Duodenal mucosa (tissue), 2 donors: ENCODE measurements around the gene ZDHHC9.
A peak's percentile ranks its signal among the peaks of the same experiment; 100 is the strongest.

ENCODE experiments used
- H3K27ac ChIP-seq: one replicate; pipeline ENCODE4 v1.7.0; 2013; ENCODE audit warnings: low read depth, low read length
- H3K27me3 ChIP-seq, 2 donors: one replicate each; pipeline ENCODE4 v1.7.0; 2013; ENCODE audit warnings: low read length in 2 of 2, control low read depth in 1 of 2; ENCODE audit not compliant: insufficient read depth in 2 of 2, control insufficient read depth in 1 of 2
- H3K36me3 ChIP-seq, 2 donors: one replicate each; pipeline ENCODE4 v1.7.0; 2013; ENCODE audit warnings: low read length in 2 of 2, control low read depth in 1 of 2; ENCODE audit not compliant: insufficient read depth in 2 of 2, control insufficient read depth in 1 of 2
- H3K4me1 ChIP-seq, 2 donors: one replicate each; pipeline ENCODE4 v1.7.0; 2013; ENCODE audit warnings: low read length in 2 of 2, control low read depth in 1 of 2; ENCODE audit not compliant: insufficient read depth in 2 of 2, control insufficient read depth in 1 of 2
- H3K4me3 ChIP-seq, 2 donors: one replicate each; pipeline ENCODE4 v1.7.0; 2013; ENCODE audit warnings: low read length in 2 of 2, low read depth in 1 of 2
- H3K9ac ChIP-seq, 2 donors: one replicate each; pipeline ENCODE4 v1.7.0; 2013; ENCODE audit warnings: low read length in 2 of 2, low read depth in 1 of 2
- H3K9me3 ChIP-seq, 2 donors: one replicate each; pipeline ENCODE4 v1.7.0; 2013; ENCODE audit warnings: low read length in 2 of 2, control low read depth in 1 of 2; ENCODE audit not compliant: control insufficient read depth in 1 of 2

Gene ZDHHC9

GRCh38 chrX:129768586-129769466 lies 74.9 kb downstream of the ZDHHC9 start:
- Histone ChIP-seq H3K27ac (no peak overlapping the region), H3K9ac (no peak overlapping the region), H3K9me3 (no peaks in the 10 kb centered on the region), H3K4me1 (peaks cover 13 to 30% of the 10 kb centered on the region in 2 donors), H3K4me3 (peak overlapping the region in 1 of 2 donors; percentile 0), H3K36me3 (no peaks in the 10 kb centered on the region), H3K27me3 (no peaks in the 10 kb centered on the region)

- Histone ChIP-seq H3K27ac (no peak overlapping the region), H3K9ac (no peak overlapping the region), H3K36me3 (no peaks in the 10 kb centered on the region), H3K9me3 (no peaks in the 10 kb centered on the region), H3K27me3 (no peaks in the 10 kb centered on the region), H3K4me1 (peaks cover 10 to 23% of the 10 kb centered on the region in 2 donors), H3K4me3 (no peak overlapping the region)
These were observed 75.5 kb downstream of the ZDHHC9 start for GRCh38 chrX:129768186-129768585.

GRCh38 chrX:129763666-129764065 lies 80.0 kb downstream of the ZDHHC9 start:
- Histone ChIP-seq H3K9me3 (no peaks in the 10 kb centered on the region), H3K27me3 (no peaks in the 10 kb centered on the region), H3K4me1 (peaks cover 5 to 12% of the 10 kb centered on the region in 2 donors), H3K9ac (no peak overlapping the region), H3K36me3 (no peaks in the 10 kb centered on the region), H3K27ac (no peak overlapping the region), H3K4me3 (no peak overlapping the region)

GRCh38 chrX:129762448-129762847 lies 81.2 kb downstream of the ZDHHC9 start:
- Histone ChIP-seq H3K4me3 (no peak overlapping the region), H3K9me3 (no peaks in the 10 kb centered on the region), H3K36me3 (no peaks in the 10 kb centered on the region), H3K27me3 (no peaks in the 10 kb centered on the region), H3K27ac (no peak overlapping the region), H3K9ac (no peak overlapping the region), H3K4me1 (peaks cover 8 to 17% of the 10 kb centered on the region in 2 donors)

GRCh38 chrX:129761596-129761995 lies 82.1 kb downstream of the ZDHHC9 start:
- Histone ChIP-seq H3K4me3 (no peak overlapping the region), H3K27ac (no peak overlapping the region), H3K9ac (no peak overlapping the region), H3K4me1 (peaks cover 8 to 17% of the 10 kb centered on the region in 2 donors), H3K36me3 (no peaks in the 10 kb centered on the region), H3K27me3 (no peaks in the 10 kb centered on the region), H3K9me3 (no peaks in the 10 kb centered on the region)

GRCh38 chrX:129760981-129761380 lies 82.7 kb downstream of the ZDHHC9 start:
- Histone ChIP-seq H3K27ac (no peak overlapping the region), H3K9ac (no peak overlapping the region), H3K4me1 (peaks cover 8 to 17% of the 10 kb centered on the region in 2 donors), H3K9me3 (no peaks in the 10 kb centered on the region), H3K36me3 (no peaks in the 10 kb centered on the region), H3K27me3 (no peaks in the 10 kb centered on the region), H3K4me3 (no peak overlapping the region)

GRCh38 chrX:129760155-129760554 lies 83.5 kb downstream of the ZDHHC9 start:
- Histone ChIP-seq H3K27ac (no peak overlapping the region), H3K27me3 (no peaks in the 10 kb centered on the region), H3K4me3 (no peak overlapping the region), H3K9me3 (no peaks in the 10 kb centered on the region), H3K4me1 (peaks cover 8 to 17% of the 10 kb centered on the region in 2 donors), H3K36me3 (no peaks in the 10 kb centered on the region), H3K9ac (no peak overlapping the region)

- no peak overlapping the region for H3K4me3 ChIP-seq
- no peaks in the 10 kb centered on the region for H3K9me3 ChIP-seq
- H3K27ac ChIP-seq = no peak overlapping the region
- peaks cover 8 to 17% of the 10 kb centered on the region in 2 donors for H3K4me1 ChIP-seq
- H3K9ac ChIP-seq = no peak overlapping the region
- H3K27me3 ChIP-seq = no peaks in the 10 kb centered on the region
- H3K36me3 ChIP-seq = no peaks in the 10 kb centered on the region
These were observed 84.1 kb downstream of the ZDHHC9 start for GRCh38 chrX:129759576-129760061.

- no peaks in the 10 kb centered on the region for H3K9me3 ChIP-seq
- no peak overlapping the region for H3K27ac ChIP-seq
- no peak overlapping the region for H3K4me3 ChIP-seq
- H3K9ac ChIP-seq = no peak overlapping the region
- no peaks in the 10 kb centered on the region for H3K27me3 ChIP-seq
- H3K36me3 ChIP-seq = no peaks in the 10 kb centered on the region
- peaks cover 8 to 17% of the 10 kb centered on the region in 2 donors for H3K4me1 ChIP-seq
These were observed 87.7 kb downstream of the ZDHHC9 start for GRCh38 chrX:129755779-129756650.
